D721Med (cell line): ENCODE data around the gene FTO.

Source experiments
- DNase-seq: peaks from one replicate; pipeline ENCODE4 v3.0.0; 2011; ENCODE audit warnings: low spot score; ENCODE audit not compliant: insufficient read length
- FAIRE-seq: peaks from 2 replicates; lab custom pipeline; 2011; peaks lifted over from hg19 to GRCh38; lab: Jason Lieb, UNC
- TF ChIP-seq, protein P1 (sequence below): IDR thresholded peaks from 2 replicates; pipeline ENCODE4 v1.5.1; 2012; ENCODE audit warnings: mild to moderate bottlenecking, control low read depth; ENCODE audit not compliant: insufficient read depth; ENCODE audit errors: missing control alignments

Gene FTO

DNA sequence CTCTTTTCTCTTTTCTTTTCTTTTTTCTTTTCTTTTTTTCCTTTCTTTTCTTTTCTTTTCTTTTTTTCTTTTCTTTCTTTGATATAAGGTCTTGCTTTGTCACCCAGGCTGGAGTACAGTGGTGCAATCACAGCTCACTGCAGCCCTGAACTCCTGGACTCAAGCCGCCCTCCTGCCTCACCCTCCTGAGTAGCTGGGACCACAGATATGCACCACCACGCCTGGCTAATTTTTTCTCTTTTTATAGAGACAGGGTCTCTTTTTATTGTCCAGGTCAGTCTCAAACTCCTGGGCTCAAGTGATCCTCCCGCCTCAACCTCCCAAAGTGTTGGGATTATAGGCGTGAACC, 436.8 kb downstream of the FTO start:
- TF ChIP-seq, protein P1, sequence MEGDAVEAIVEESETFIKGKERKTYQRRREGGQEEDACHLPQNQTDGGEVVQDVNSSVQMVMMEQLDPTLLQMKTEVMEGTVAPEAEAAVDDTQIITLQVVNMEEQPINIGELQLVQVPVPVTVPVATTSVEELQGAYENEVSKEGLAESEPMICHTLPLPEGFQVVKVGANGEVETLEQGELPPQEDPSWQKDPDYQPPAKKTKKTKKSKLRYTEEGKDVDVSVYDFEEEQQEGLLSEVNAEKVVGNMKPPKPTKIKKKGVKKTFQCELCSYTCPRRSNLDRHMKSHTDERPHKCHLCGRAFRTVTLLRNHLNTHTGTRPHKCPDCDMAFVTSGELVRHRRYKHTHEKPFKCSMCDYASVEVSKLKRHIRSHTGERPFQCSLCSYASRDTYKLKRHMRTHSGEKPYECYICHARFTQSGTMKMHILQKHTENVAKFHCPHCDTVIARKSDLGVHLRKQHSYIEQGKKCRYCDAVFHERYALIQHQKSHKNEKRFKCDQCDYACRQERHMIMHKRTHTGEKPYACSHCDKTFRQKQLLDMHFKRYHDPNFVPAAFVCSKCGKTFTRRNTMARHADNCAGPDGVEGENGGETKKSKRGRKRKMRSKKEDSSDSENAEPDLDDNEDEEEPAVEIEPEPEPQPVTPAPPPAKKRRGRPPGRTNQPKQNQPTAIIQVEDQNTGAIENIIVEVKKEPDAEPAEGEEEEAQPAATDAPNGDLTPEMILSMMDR, result no peak
- FAIRE-seq (no peak), DNase-seq (no peak)

- DNase-seq (no peak), FAIRE-seq (no peak)
- TF ChIP-seq, protein P1, result no peak
Measured at GRCh38 chr16:54142787-54143186, 438.8 kb downstream of the FTO start.

DNA sequence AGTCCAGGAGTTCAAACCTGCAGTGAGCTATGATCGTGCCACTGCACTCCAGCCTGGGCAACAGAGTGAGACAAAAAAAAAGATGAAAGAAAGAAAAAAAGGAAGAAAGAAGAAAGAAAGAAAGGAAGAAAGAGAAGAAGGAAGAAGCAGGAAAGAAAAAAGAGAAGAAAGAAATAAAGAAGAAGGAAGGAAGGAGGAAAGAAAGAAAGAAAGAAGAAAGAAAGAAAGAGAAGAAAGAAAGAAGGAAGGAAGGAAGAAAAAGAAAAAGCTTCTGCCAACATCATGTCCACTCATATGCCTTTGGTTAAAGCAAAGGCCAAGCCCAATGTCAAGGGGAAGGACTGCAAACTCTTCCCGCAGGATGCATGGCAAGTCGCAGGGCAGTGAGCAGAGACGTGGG, 439.5 kb downstream of the FTO start:
- no peak for DNase-seq
- no peak for FAIRE-seq
- TF ChIP-seq, protein P1, result no peak

- no peak for FAIRE-seq
- no peak for DNase-seq
- TF ChIP-seq, protein P1, result no peak
Measured at GRCh38 chr16:54143934-54144571, 440.1 kb downstream of the FTO start.

GRCh38 chr16:54144572-54144947, 440.6 kb downstream of the FTO start:
- FAIRE-seq (no peak), DNase-seq (no peak)
- TF ChIP-seq, protein P1, result no peak

DNA sequence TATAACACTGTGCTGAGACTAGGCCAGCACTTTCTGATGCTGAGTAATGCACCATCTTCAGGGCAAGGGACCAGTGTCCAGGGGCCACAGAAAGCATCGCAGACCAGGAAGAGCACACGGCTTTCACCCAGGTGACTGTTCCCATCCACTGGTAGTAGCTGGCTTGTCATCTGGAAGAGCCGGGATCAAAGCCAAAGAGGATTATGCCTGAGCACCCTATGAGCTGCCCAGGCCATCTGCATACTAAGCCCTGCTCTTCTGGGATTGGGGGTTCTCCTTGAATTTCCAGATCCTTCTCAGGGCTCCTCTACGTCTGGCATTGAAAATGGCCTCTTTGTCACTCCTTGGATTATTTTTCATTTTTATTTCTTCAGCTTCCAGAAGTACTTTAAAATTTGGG, 441.9 kb downstream of the FTO start:
- FAIRE-seq (no peak), DNase-seq (no peak)
- TF ChIP-seq, protein P1, result no peak

DNA sequence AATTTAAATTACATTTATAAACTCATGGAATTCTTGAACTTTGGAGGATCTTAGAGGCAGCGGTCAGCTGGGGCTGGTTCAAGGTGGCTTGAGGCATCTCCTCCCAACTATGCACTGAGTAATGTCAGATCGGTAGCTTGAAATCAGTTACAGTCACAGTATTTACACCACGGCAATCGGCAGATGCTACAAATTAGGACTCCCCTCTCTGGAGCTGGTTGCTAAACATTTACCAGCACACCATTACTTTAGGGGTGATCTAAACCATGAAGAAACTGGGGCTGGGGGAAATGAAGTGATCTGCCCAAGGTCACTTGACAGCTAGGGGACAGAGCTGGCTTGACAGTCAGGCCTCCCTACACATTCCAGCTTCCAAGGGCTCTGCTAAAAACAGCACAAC, 445.0 kb downstream of the FTO start:
- TF ChIP-seq, protein P1, result no peak
- FAIRE-seq (no peak), DNase-seq (no peak)
